Measurements from ENCODE around the gene LRRC28.

LRRC28 gene

DNA sequence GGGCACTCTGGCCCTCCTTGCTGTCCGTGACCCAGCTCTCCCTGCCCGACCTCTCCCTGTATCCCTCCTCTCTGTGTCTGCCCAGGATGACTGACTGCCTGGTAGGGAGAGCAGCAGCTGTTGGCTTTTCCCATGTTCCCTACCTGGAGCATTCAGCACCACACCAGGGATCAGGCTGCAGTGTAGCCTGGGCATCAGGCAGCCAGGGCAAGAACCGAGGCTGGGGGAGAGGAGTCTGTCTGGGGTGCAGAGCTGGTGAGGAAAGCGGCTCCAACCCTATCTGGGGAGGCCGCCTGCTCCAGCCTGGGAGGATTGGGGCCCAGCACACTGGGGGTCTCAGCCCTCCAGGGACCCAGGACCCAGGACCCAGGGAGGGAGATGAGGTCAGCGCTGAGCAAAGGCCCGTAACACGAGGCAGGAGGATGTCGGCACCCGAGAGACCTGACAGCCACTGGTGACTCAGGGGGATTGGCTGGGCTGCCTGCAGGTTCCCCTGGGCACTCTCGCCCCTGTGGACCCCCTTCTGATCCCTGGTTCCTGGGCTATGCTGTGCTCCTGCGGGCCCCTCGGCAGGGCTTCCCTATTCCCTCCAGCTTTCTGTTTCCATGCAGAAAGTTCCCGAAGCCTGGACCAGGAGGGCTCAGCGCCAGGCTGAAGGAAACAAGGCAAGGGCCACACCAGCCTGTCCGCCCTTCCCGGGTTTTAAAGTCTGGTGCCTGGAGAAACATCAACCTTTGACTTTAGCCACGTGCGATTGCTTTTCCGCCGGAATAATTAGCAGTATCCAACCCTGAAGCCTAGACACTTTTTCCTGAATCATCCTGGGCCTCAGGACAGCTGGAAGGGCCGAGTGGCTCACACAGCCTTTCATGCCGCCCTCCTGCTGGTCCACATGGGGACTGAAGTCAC is 186.3 kb downstream of the LRRC28 start:
- H3K4me3 ChIP-seq (ENCODE audit: low read depth, low read length) = no peak overlapping the region
- no peak overlapping the region for H3K27ac ChIP-seq (ENCODE audit: low read depth, low read length)
- no peak overlapping the region for H3K9ac ChIP-seq (ENCODE audit: low read depth, low read length)
- H3K4me1 ChIP-seq (ENCODE audit: control insufficient read depth, insufficient read depth, low read length) = peaks cover 25% of the 10 kb centered on the region
- H3K36me3 ChIP-seq (ENCODE audit: control insufficient read depth, insufficient read depth, low read length) = no peaks in the 10 kb centered on the region
- no peaks in the 10 kb centered on the region for H3K9me3 ChIP-seq (ENCODE audit: control insufficient read depth, insufficient read depth, low read length)
- H3K27me3 ChIP-seq (ENCODE audit: control insufficient read depth, insufficient read depth, low read length) = no peaks in the 10 kb centered on the region

DNA sequence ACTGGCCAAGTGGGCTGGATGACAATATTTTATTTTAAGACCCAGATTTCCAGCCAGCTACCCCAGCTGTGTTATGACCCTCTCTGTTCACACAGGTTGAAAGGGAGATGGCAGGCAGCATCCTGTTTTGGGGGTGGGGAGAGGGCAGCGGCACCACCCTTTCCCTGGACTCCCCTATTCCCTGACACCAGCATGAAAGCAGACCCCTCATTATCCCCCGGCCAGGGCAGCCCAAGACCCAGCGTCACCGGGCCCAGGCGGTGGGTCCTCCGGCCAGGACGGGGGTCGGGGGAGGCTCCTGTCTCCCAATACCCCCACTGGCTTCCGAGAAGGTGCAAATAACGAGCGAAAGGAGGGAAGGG is 186.9 kb downstream of the LRRC28 start:
- Histone ChIP-seq H3K27me3 (ENCODE audit: control insufficient read depth, insufficient read depth, low read length) (no peaks in the 10 kb centered on the region), H3K9me3 (ENCODE audit: control insufficient read depth, insufficient read depth, low read length) (no peaks in the 10 kb centered on the region), H3K4me3 (ENCODE audit: low read depth, low read length) (no peak overlapping the region), H3K27ac (ENCODE audit: low read depth, low read length) (no peak overlapping the region), H3K36me3 (ENCODE audit: control insufficient read depth, insufficient read depth, low read length) (no peaks in the 10 kb centered on the region), H3K4me1 (ENCODE audit: control insufficient read depth, insufficient read depth, low read length) (peaks cover 24% of the 10 kb centered on the region), H3K9ac (ENCODE audit: low read depth, low read length) (no peak overlapping the region)

DNA sequence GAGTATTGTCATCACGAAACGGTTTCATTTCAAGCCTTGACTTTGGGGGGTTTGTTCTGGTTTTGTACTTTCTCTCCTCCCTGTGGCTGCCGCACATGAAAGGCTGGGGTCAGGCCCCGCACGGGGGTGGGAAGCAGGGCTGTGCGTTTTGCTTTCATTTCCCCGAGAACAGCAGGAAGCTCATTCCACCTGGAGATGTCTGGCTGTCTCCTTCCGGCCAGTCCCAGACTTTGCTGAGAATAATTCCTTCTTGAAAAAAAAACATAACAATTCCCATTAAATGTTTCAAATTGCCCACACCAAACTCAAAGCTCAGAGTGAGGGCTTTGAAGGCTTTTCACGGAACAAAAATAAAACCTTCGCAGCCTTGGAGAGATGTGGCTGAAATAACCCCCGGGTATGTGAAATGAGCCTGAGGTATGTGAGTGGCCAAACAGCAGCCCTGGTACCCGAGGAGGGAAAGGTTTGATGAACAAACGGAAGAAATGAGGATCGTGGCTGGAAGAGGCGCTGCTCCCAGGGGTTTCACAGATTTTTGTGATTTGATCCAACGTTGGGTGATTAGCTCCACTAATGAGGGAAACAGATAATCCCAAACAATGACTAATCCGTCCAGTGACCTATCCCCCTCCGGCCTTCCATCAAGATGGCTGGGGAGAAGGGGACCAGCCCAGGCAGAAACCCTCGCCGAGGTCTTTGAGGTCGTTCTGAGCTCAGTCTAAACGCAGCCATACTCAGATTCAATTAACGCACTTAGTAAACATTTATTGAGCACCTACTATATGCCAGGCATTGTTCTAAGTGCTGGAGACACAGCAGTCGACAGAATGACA is 187.6 kb downstream of the LRRC28 start:
- H3K27me3 ChIP-seq (ENCODE audit: control insufficient read depth, insufficient read depth, low read length) = no peaks in the 10 kb centered on the region
- no peaks in the 10 kb centered on the region for H3K36me3 ChIP-seq (ENCODE audit: control insufficient read depth, insufficient read depth, low read length)
- no peaks in the 10 kb centered on the region for H3K9me3 ChIP-seq (ENCODE audit: control insufficient read depth, insufficient read depth, low read length)
- H3K4me1 ChIP-seq (ENCODE audit: control insufficient read depth, insufficient read depth, low read length) = peaks cover 22% of the 10 kb centered on the region
- H3K4me3 ChIP-seq (ENCODE audit: low read depth, low read length) = no peak overlapping the region
- peak overlapping the region; percentile 43 for H3K27ac ChIP-seq (ENCODE audit: low read depth, low read length)
- no peak overlapping the region for H3K9ac ChIP-seq (ENCODE audit: low read depth, low read length)

DNA sequence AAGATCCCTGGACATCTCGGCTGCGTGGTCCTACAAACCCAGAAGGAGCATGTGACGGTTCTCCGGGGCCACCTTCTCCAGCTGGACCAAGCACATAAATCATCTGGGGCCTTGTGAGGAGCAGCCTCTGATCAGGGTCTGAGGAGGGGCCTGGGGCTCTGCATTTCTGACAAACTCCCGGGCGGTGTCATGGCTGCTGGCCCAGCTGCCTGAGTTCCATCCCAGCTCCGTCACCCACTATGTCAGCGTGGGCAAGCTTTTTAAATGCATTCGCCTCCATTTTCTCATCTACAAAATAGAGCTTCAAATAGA is 188.2 kb downstream of the LRRC28 start:
- H3K9me3 ChIP-seq (ENCODE audit: control insufficient read depth, insufficient read depth, low read length) = no peaks in the 10 kb centered on the region
- H3K36me3 ChIP-seq (ENCODE audit: control insufficient read depth, insufficient read depth, low read length) = no peaks in the 10 kb centered on the region
- H3K4me1 ChIP-seq (ENCODE audit: control insufficient read depth, insufficient read depth, low read length) = peaks cover 22% of the 10 kb centered on the region
- H3K9ac ChIP-seq (ENCODE audit: low read depth, low read length) = no peak overlapping the region
- no peak overlapping the region for H3K4me3 ChIP-seq (ENCODE audit: low read depth, low read length)
- H3K27ac ChIP-seq (ENCODE audit: low read depth, low read length) = no peak overlapping the region
- H3K27me3 ChIP-seq (ENCODE audit: control insufficient read depth, insufficient read depth, low read length) = no peaks in the 10 kb centered on the region

DNA sequence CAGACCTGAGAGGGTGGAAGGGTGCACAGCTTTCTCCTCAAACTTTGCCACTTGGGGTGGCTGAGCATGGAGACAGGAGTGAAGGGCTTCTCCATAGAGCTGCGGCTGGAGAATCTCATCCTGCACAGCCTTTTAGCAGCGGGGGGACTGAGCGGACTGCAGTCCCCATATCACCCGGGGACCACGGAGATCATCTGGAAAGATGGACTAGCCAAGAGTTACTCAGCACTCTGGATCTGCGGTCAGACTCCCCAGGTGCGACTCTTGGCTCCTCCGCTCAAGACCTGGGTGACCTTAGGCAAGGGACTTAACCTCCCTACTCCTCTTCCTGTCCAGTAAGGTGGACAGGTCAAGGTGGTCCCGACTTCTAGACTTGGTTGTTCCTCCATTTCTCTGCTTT is 188.7 kb downstream of the LRRC28 start:
- no peak overlapping the region for H3K27ac ChIP-seq (ENCODE audit: low read depth, low read length)
- peaks cover 21% of the 10 kb centered on the region for H3K4me1 ChIP-seq (ENCODE audit: control insufficient read depth, insufficient read depth, low read length)
- H3K27me3 ChIP-seq (ENCODE audit: control insufficient read depth, insufficient read depth, low read length) = no peaks in the 10 kb centered on the region
- no peak overlapping the region for H3K9ac ChIP-seq (ENCODE audit: low read depth, low read length)
- no peak overlapping the region for H3K4me3 ChIP-seq (ENCODE audit: low read depth, low read length)
- H3K9me3 ChIP-seq (ENCODE audit: control insufficient read depth, insufficient read depth, low read length) = no peaks in the 10 kb centered on the region
- H3K36me3 ChIP-seq (ENCODE audit: control insufficient read depth, insufficient read depth, low read length) = no peaks in the 10 kb centered on the region

All from HUES48 (cell line).